ENCODE results near the gene PLCB1.

PLCB1 gene

DNA sequence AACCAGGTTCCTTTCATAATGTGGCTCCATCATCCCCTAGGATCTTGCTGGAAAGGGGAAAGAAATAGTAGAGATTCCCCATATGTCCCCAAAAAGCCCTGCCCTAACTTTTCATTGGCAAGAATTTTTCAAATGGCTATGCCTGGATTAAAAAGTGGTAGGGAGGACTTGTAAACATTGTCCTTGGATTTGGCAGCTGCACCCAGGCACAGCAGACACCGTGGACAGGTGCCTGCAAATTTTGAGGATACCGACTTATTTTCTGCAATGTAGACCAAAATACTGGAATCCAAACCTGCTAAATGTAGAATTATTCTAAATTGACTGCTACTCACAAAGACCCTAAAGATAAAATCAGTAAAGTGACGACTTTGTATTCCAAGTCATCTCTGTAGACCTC lies 733.6 kb downstream of the PLCB1 start:
- no peak for DNase-seq

DNA sequence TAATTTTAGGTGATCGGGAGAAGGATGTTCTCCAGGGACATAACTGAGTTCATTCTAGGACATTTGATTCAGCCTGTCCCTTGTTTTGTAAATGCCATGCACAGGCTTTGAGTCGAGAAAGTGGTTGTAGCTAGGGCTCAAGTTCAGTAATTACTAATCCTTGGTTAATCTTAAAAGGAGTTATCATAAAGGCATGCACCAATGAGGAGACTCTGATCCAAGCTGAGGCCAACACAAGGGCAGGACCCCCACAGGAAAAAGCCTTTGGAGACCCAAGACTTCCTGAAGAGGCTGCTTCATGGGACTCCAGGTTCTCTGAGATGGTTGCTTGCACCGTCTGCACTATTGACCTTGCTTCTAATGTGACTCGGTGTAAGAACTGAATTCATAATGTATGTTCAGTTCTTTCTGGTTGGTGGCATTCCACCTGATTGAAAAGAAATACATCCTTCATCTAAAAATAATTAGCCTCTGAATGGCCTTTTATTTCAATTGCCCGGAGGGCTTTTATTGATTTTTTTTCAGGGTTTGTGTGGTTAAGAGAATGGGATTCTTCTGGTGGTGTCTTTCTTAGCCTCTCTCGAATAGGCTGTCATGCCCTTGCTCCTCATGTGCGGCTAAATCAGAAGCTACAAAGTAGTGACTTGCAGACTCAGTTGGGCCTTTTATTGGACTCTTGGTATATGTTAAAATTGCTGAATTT lies 735.1 kb downstream of the PLCB1 start:
- no peak for DNase-seq

DNA sequence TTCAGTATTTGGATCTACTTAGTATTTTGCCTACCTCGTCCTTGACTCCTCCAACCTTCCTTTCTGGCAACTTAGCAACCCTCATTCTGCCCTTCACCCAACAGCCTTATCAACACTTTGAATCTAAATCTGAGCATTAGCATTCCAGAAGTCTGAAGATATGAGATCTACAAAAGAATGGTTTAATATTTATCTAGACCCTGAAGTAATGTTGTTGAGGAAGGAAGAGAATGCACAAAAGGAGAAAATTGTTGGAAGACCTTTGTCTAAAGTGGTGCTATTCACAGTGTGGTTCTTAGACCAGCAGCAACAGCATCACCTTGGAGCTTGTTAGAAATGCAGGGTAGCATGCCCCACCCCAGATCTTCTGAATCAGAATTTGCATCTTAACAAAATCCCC lies 738.6 kb downstream of the PLCB1 start:
- DNase-seq: no peak

GRCh38 chr20:8874437-8874836 lies 742.4 kb downstream of the PLCB1 start:
- DNase-seq: no peak

GRCh38 chr20:8875586-8875985 lies 743.5 kb downstream of the PLCB1 start:
- DNase-seq: no peak

GRCh38 chr20:8876366-8876765 lies 744.3 kb downstream of the PLCB1 start:
- no peak for DNase-seq

- DNase-seq: no peak
Observed at GRCh38 chr20:8877294-8877693, 745.2 kb downstream of the PLCB1 start.

GRCh38 chr20:8879669-8880068 lies 747.6 kb downstream of the PLCB1 start:
- DNase-seq: no peak

DNA sequence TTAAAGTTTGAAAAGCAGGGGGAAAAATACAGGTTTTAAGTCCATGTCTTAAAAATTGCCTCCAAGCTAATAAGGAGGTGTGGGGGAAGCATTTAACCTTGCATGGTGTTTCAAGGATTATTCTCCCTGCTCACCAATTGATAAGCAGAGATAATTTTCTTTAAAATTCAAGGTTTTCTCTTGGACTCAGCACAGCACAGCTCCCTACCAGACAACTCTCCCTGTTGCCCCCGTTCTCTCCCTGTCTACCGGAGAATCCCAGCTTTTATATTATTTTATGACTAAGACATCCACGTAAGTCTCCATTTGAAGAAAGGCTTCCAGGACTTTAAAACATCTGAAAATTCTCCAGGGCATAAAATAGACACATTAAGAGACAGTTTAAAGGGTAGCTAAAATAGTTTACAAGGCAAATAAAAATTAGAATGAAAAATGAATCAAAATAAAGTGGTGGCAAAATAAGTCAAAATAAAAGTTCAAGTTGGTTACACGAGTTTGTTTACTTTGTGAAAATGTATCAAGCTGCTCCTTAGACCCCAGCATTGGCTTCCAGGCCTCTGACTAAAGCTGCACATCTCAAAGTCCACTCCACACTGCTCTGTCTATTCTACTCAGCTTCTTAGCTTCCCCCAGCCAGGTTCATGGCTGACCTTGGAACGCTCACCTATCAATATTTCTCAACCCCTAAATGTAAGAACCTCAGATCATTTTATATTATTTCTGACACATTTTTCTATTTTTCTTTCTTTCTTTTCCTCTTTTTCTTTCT lies 748.2 kb downstream of the PLCB1 start:
- DNase-seq: no peak

DNA sequence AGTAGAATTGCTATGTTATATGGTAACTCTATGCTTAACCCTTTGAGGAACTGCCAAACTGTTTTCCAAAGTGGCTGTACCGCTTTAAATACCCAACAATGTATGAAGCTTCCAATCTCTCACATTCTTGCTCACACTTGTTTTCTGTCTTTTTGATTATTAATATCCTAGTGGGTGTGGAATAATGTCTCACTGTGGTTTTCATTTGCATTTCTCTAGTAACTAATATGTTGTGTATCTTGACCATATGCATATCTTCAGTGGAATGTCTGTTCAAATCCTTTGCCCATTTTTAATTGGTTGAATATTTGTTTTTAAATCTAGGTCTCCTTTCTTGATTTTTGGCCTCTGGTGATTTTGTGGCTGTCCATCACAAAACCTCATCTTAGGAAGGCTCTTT lies 759.0 kb downstream of the PLCB1 start:
- DNase-seq: no peak

DNA sequence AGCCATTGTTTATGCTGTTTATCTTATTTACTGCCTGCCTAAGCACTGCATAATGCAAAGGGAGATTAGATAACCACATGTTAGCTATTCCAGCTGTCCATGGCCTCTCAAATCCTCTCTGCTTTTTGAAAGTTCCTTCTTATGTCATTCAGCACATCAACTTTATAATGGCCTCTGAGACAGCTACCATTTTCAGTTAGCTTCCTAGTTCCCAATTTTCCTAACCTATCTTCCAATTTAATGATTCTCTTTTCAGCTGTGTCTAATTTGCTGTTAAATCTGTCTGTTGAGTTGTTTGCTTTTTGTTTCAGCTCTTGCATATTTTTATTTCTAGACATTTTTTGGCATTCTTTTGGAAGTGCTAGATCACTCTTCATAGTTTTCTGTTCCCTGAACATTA lies 763.4 kb downstream of the PLCB1 start:
- no peak for DNase-seq

DNA sequence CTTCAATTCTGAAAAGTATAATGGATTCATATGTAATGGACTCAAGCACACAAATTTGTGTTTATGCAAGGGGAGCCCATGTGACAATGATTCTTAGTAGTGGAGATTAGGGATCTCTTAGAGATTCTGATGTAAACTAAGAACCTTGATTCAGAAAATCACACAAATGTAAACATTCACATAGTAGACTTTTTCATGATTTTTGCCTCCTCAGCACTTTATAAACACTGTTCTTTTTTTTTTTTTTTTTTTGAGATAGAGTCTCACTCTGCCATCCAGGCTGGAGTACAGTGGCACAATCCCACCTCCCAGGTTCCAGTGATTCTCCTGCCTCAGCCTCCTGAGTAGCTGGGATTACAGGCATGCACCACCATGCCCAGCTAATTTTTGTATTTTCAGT lies 766.8 kb downstream of the PLCB1 start:
- no peak for DNase-seq

- DNase-seq: no peak
Observed at GRCh38 chr20:8901237-8902025, 769.4 kb downstream of the PLCB1 start.

DNA sequence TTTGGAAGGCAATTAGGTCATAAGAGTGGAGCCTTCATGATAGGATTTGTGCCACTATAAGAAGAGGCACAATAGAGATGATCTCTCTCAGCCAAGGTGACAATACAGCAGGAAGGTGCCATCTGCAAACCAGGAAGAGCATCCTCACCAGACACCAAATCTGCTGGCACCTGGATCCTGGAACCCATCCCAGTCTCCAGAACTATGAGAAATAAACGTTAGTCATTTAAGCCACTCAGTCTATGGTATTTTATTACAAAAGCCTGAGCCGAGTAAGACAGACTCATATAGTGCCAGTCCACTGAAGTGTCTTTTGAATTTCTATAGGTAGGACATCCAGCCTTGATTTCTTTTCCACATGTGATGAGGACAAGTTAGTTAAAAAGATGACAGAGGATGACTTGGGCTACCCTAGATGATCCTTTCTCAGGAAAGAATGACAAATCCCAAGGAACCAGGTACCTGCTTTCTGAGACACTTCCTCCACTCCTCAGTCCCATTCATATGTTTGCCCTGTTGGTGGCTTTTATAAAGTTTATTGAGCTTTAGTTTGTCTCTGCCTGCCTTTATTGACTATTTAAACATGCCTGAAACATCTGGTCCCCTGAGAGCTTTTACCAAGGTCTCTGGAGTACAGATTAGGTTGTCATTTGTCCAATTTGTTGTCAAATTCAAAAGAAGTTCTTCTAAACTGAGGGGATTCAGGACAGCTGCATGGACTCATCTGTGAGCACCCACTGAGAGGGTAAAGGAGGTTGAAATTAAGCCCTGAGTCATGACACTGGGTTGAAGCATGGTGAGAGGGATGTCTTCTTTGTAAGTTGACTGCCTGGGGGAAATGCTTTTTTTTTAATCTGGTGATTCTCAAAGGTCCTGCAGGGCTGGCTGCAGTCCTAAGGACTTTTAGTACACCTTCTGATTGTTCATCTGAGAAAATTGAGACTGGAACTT lies 771.9 kb downstream of the PLCB1 start:
- DNase-seq: no peak

GRCh38 chr20:8909596-8909995 lies 777.5 kb downstream of the PLCB1 start:
- no peak for DNase-seq

- DNase-seq: no peak
Observed at GRCh38 chr20:8912096-8912495, 780.0 kb downstream of the PLCB1 start.

GRCh38 chr20:8912731-8913130 lies 780.7 kb downstream of the PLCB1 start:
- no peak for DNase-seq

- no peak for DNase-seq
Observed at GRCh38 chr20:8913456-8913855, 781.4 kb downstream of the PLCB1 start.

- DNase-seq: no peak
Observed at GRCh38 chr20:8914421-8914820, 782.4 kb downstream of the PLCB1 start.

DNA sequence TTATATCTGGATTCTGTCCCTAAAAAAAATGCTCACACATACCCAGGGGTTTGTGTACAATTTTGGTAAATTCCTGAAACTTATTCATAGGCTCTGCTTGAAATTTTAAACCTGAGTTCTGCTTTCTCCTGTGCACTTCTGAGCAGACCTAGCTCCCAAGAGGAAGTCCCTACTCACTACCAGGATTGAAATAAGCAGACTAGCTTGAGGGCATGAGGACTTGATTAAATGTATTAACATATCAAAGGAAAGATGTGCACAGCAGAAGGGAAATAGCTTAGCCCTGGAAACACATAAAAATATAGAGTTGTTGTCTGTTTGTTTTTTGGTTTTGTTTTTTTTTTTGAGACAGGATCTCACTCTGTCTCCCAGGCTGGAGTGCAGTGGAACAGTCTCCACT lies 785.0 kb downstream of the PLCB1 start:
- no peak for DNase-seq

DNA sequence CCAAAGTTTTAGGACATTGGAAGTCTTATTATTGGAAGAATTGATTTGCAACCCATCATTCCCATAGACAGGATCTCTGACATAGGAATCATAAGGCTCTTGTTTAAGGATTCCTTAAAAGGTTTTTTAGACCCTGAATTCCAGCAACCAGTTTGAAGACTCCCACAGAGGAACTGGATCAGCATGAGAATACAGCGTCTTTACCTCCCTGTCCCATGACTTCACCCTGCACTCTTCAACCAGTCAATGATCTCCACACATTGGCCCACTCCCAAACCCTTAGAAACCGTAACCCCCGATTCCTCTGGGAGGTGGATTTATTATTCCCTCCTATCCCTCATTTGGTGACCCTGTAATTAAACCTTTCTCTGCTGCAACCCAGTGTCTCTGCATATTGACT lies 786.1 kb downstream of the PLCB1 start:
- no peak for DNase-seq

DNA sequence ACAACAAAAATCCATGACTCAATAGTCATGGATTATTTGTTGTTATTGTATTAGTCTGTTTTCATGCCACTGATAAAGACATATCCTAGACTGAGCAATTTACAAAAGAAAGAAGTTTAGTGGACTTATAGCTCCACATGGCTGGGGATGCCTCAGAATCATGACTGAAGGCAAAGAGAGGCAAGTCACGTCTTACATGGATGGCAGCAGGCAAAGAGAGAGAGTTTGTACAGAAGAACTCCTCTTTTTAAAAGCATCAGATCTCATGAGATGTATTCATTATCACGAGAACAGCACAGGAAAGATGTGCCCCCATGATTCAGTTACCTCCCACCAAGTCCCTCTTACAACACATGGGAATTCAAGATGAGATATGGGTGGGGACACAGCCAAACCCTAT lies 792.5 kb downstream of the PLCB1 start:
- no peak for DNase-seq

DNA sequence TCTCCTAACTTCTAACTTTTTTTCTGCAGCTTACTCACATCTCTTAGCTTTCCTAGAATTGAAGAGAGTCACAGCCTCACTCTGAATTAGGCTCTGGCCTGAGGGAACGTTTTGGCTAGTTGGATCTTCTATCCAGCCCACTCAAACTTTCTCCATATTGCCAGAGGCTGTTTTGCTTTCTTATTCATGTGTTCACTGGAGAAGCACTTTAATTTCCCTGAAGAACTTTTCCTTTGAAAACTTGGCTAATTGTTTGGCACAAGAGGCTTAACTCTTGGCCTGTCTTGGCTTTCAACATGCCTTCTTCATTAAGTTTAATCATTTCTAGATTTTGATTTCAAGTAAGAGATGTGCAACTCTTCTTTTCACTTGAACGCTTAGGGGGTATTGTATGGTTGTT lies 798.7 kb downstream of the PLCB1 start:
- no peak for DNase-seq
